Measurements from ENCODE around the gene BATF3.
A peak's percentile ranks its signal among the peaks of the same experiment; 100 is the strongest.

The BATF3 gene

GRCh38 chr1:212674872-212675271, 24.8 kb downstream of the BATF3 start:
- H3K9ac ChIP-seq (ENCODE audit: low read length): no peak overlapping the region
- no peaks in the 10 kb centered on the region for H3K79me2 ChIP-seq (ENCODE audit: low read length)
- H4K20me1 ChIP-seq (ENCODE audit: insufficient read depth, low read length): no peaks in the 10 kb centered on the region
- no peak overlapping the region for H3K27ac ChIP-seq (ENCODE audit: low read length)
- peaks cover 67% of the 10 kb centered on the region for H3K4me1 ChIP-seq (ENCODE audit: low read length)
- H3K4me2 ChIP-seq (ENCODE audit: low read length): no peak overlapping the region
- no peak for TF ChIP-seq EZH2phosphoT487 (IDR thresholded peaks at IDR 0.05; ENCODE audit: low read depth)
- TF ChIP-seq, protein P1, sequence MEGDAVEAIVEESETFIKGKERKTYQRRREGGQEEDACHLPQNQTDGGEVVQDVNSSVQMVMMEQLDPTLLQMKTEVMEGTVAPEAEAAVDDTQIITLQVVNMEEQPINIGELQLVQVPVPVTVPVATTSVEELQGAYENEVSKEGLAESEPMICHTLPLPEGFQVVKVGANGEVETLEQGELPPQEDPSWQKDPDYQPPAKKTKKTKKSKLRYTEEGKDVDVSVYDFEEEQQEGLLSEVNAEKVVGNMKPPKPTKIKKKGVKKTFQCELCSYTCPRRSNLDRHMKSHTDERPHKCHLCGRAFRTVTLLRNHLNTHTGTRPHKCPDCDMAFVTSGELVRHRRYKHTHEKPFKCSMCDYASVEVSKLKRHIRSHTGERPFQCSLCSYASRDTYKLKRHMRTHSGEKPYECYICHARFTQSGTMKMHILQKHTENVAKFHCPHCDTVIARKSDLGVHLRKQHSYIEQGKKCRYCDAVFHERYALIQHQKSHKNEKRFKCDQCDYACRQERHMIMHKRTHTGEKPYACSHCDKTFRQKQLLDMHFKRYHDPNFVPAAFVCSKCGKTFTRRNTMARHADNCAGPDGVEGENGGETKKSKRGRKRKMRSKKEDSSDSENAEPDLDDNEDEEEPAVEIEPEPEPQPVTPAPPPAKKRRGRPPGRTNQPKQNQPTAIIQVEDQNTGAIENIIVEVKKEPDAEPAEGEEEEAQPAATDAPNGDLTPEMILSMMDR (IDR thresholded peaks at IDR 0.05; ENCODE audit: low read depth, low read length): no peak
- H3K4me3 ChIP-seq (ENCODE audit: low read length): no peak overlapping the region
- no peaks in the 10 kb centered on the region for H3K9me3 ChIP-seq (ENCODE audit: insufficient read depth, low read length)
- H3K36me3 ChIP-seq (replicated peaks; ENCODE audit: low read depth, low read length): no peaks in the 10 kb centered on the region
- H3K27me3 ChIP-seq (ENCODE audit: low read depth, low read length): no peaks in the 10 kb centered on the region
- no peak overlapping the region for H2AFZ ChIP-seq (ENCODE audit: low read depth, low read length)

- Histone ChIP-seq H3K27me3 (ENCODE audit: low read depth, low read length) (no peaks in the 10 kb centered on the region), H3K9ac (ENCODE audit: low read length) (peak overlapping the region; percentile 35), H3K27ac (ENCODE audit: low read length) (peak overlapping the region; percentile 39), H3K79me2 (ENCODE audit: low read length) (no peaks in the 10 kb centered on the region), H3K4me2 (ENCODE audit: low read length) (peak overlapping the region; percentile 79), H3K4me1 (ENCODE audit: low read length) (peaks cover 68% of the 10 kb centered on the region), H3K9me3 (ENCODE audit: insufficient read depth, low read length) (no peaks in the 10 kb centered on the region), H3K4me3 (ENCODE audit: low read length) (peak overlapping the region; percentile 66), H2AFZ (ENCODE audit: low read depth, low read length) (peak overlapping the region; percentile 49), H4K20me1 (ENCODE audit: insufficient read depth, low read length) (no peaks in the 10 kb centered on the region), H3K36me3 (replicated peaks; ENCODE audit: low read depth, low read length) (no peaks in the 10 kb centered on the region)
- no peak for TF ChIP-seq EZH2phosphoT487 (IDR thresholded peaks at IDR 0.05; ENCODE audit: low read depth)
- TF ChIP-seq, protein P1 (IDR thresholded peaks at IDR 0.05; ENCODE audit: low read depth, low read length): no peak
Observed at GRCh38 chr1:212671342-212672031, 28.2 kb downstream of the BATF3 start.

GRCh38 chr1:212670882-212671281, 28.8 kb downstream of the BATF3 start:
- Histone ChIP-seq H3K4me2 (ENCODE audit: low read length) (peak overlapping the region; percentile 79), H3K4me3 (ENCODE audit: low read length) (peak overlapping the region; percentile 66), H3K4me1 (ENCODE audit: low read length) (peaks cover 68% of the 10 kb centered on the region), H3K36me3 (replicated peaks; ENCODE audit: low read depth, low read length) (no peaks in the 10 kb centered on the region), H3K79me2 (ENCODE audit: low read length) (no peaks in the 10 kb centered on the region), H3K9ac (ENCODE audit: low read length) (peak overlapping the region; percentile 35), H3K27ac (ENCODE audit: low read length) (peak overlapping the region; percentile 39), H4K20me1 (ENCODE audit: insufficient read depth, low read length) (no peaks in the 10 kb centered on the region), H2AFZ (ENCODE audit: low read depth, low read length) (peak overlapping the region; percentile 49; the same call in 1 of the 2 replicates), H3K27me3 (ENCODE audit: low read depth, low read length) (no peaks in the 10 kb centered on the region), H3K9me3 (ENCODE audit: insufficient read depth, low read length) (no peaks in the 10 kb centered on the region)
- TF ChIP-seq, protein P1 (IDR thresholded peaks at IDR 0.05; ENCODE audit: low read depth, low read length): no peak
- TF ChIP-seq EZH2phosphoT487 (IDR thresholded peaks at IDR 0.05; ENCODE audit: low read depth): no peak

- Histone ChIP-seq H3K27ac (ENCODE audit: low read length) (no peak overlapping the region), H3K4me3 (ENCODE audit: low read length) (no peak overlapping the region), H2AFZ (ENCODE audit: low read depth, low read length) (no peak overlapping the region), H3K4me1 (ENCODE audit: low read length) (peaks cover 72% of the 10 kb centered on the region), H3K4me2 (ENCODE audit: low read length) (peak overlapping the region; percentile 79; the same call in 1 of the 2 replicates), H3K9ac (ENCODE audit: low read length) (no peak overlapping the region), H3K27me3 (ENCODE audit: low read depth, low read length) (no peaks in the 10 kb centered on the region), H3K36me3 (replicated peaks; ENCODE audit: low read depth, low read length) (no peaks in the 10 kb centered on the region), H3K9me3 (ENCODE audit: insufficient read depth, low read length) (no peaks in the 10 kb centered on the region), H3K79me2 (ENCODE audit: low read length) (no peaks in the 10 kb centered on the region), H4K20me1 (ENCODE audit: insufficient read depth, low read length) (no peaks in the 10 kb centered on the region)
- no peak for TF ChIP-seq EZH2phosphoT487 (IDR thresholded peaks at IDR 0.05; ENCODE audit: low read depth)
- TF ChIP-seq, protein P1 (IDR thresholded peaks at IDR 0.05; ENCODE audit: low read depth, low read length): no peak
Observed at GRCh38 chr1:212670301-212670700, 29.3 kb downstream of the BATF3 start.
